GM18498 (cell line): ENCODE results near the gene MAST2.
A peak's percentile ranks its signal among the peaks of the same experiment; 100 is the strongest.
"Not testable (repeated sequence)": the region's sequence is repeated elsewhere in the genome, so short reads cannot be mapped to it uniquely, and the experiment has no call there.

Source experiments
- ATAC-seq: cut with Tn5 transposase; IDR thresholded peaks from one replicate; pipeline ENCODE4 v1.9.1; 2021; ENCODE audit warnings: mild to moderate bottlenecking, moderate library complexity; ENCODE audit not compliant: unreplicated experiment

The MAST2 gene

DNA sequence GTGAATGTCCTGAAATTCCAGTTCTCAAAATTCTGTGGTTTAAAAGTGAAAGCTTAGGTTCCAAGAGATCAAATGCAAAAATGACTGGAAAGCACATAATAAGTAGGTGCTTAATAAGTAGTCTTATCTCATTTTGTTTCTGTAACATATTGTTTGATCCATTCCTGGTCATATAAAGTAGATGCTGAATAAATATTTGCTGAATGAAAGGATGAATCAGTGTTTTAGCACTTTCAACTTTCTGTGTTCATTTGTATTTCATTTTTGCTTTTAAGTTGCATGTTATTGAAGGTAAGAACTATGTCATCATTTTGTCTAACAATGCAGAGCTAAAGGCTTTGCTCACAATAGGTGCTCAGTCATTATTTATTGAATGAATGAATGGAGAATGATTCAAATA lies 6.3 kb downstream of the MAST2 start:
- ATAC-seq = no peak

DNA sequence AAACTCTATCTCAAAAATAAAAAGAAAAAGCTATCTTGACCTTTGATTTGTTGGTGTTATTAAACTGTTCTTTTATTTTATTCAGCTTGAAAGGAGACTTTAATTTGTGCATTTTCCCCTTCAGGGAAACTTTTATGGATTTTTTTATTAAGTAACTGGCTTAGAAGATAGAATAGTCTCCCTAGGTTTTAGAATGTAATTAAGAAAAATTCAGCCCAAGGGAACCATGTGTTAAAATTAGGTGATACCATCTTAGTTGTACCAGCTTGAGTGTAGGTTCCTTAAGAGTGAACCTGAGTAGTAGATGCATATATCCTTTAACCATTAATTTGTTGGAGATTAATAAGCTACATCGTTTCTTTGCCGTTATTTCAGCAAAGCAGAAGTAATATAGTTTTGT lies 11.4 kb downstream of the MAST2 start:
- no peak for ATAC-seq

DNA sequence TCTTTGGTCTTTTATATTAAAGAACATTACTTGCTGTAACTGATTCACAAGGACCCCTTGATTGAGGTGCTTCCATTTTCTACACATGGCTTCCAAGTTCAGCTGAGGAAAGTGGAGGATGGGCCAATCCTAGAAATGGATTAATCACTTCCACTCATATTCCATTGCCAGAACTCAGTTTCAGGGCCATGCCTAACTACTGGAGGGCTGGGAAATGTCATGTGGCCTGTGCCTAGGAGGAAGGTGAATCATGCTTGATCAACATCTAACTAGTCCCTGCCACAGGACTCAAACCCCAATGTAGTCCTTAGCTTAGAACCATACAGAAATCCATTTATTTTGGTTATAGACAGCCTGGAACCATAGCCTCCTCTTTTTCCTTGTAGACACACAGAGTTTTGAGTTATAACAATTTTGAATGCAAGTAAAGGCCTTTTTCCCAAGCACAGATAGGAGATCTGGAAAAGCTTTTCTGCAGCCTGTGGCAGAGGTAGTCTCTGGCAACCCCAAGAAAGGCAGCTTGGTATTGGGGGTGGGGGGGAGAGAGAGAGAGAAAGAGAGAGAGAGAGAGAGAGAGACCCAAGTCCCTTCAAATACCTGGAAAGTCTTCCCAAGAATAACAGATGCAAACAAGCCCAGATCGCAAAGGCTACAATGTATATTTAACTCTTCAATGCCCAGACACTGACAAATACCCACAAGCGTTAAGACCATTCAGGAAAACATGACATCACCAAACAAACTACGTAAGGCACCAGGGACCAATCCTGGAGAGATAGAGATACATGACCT lies 12.5 kb downstream of the MAST2 start:
- no peak for ATAC-seq

- no peak for ATAC-seq
Measured at GRCh38 chr1:45820173-45820572, 16.8 kb downstream of the MAST2 start.

DNA sequence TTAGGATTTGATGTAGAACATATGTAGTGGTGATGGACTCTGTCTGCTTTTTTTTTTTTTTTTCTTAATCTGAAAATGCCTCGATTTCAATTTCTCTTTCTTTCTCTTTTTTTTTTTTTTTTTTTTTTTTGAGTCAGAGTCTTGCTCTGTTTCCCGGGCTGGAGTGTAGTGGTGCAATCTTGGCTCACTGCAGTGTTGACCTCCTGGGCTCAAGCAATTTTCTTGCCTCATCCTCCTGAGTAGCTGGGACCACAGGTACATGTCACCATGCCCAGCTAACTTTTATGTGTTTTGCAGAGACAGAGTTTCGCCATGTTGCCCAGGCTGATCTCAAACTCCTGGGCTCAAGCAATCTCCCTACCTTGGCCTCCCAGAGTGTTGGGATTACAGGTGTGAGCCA lies 17.4 kb downstream of the MAST2 start:
- ATAC-seq = no peak

DNA sequence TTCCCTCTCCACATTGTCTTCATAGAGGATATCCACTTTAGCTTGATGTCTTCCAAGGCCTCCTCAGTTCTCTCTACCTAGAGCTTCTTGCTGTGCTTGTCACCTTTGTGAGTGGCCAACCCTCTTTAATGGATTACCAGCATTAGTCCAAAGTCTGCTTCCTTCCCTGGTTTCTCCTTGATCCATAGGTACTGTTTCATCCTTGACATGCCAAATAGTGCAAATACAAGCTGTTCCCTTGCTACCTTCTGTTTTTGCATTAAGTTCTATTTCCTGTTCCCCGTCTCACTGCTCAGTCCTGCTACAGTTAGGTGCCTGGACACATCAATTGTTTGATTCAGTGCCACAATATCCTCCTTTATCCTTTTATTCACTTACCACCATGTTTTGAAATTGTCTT lies 19.2 kb downstream of the MAST2 start:
- no peak for ATAC-seq

DNA sequence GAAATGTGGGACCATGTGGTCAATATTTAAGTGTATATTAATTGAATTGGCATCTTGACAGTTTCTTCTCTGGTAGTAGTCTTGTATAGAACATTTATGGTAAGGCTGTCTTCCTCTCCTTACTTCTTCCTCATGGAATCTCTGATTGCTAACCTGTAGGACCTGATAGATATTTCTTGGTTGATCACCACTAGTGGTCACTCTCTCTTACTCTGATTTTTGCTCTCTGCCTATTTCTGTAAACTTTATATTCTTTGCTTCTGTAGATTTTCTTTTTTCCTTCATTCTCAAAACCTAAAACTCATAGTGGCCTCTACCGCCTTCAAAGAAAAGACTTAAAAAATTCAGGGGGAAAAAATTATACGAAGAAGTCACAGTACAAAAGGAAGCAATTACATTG lies 21.2 kb downstream of the MAST2 start:
- ATAC-seq = no peak

GRCh38 chr1:45827256-45827655 lies 23.8 kb downstream of the MAST2 start:
- no peak for ATAC-seq

GRCh38 chr1:45828841-45829240 lies 25.4 kb downstream of the MAST2 start:
- no peak for ATAC-seq

GRCh38 chr1:45833361-45833760 lies 29.9 kb downstream of the MAST2 start:
- ATAC-seq = no peak

GRCh38 chr1:45834689-45835088 lies 31.3 kb downstream of the MAST2 start:
- ATAC-seq = no peak

GRCh38 chr1:45836451-45836850 lies 33.0 kb downstream of the MAST2 start:
- ATAC-seq = no peak

DNA sequence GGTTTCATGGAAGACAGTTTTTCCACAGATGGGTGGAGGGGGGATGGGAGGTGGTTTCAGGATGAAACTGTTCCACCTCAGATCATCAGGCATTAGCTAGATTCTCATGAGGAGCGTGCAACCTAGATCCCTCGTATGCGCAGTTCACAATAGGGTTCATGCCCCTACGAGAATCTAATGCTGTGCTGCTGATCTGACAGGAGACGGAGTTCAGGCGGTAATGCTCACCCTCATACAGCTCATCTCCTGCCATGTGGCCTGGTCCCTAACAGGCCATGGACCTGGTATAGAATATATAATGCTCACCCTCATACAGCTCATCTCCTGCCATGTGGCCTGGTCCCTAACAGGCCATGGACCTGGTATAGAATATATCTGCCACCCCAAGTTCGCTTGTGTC lies 33.4 kb downstream of the MAST2 start:
- ATAC-seq = not testable (repeated sequence)

DNA sequence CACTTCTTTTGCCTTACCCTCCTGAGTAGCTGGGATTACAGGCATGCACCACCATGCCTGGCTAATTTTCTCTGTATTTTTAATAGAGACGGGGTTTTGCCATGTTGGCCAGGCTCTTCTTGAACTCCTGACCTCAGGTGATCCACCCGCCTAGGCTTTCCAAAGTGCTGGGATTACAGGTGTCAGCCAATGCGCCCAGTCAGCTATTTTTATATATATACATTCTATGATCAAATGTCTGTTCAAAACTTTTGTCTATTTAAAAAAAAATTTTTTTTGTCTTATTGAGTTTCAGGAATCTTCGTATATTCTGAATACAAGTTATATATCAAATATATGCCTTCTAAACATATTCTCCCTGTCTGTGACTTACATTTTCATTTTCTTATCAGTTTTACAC lies 34.9 kb downstream of the MAST2 start:
- not testable (repeated sequence) for ATAC-seq

DNA sequence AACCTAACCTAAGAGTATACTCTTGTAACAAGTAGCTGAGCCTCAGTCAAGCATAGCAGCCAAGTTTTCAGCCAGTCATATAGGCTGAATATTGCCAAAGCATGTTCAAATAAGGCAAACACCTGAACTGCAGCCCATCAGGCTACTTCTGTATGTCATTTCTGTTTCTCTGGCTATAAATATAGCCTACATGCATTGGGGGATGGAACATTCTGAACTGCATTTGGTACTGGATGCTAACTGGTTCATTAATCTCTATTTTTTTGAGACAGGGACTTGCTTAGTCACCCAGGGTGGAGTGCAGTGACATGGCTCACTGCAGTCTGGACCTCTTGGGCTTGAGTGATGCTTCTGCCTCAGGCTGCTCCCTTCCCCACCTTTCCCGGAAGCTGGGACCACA lies 37.3 kb downstream of the MAST2 start:
- ATAC-seq = peak; percentile 53

DNA sequence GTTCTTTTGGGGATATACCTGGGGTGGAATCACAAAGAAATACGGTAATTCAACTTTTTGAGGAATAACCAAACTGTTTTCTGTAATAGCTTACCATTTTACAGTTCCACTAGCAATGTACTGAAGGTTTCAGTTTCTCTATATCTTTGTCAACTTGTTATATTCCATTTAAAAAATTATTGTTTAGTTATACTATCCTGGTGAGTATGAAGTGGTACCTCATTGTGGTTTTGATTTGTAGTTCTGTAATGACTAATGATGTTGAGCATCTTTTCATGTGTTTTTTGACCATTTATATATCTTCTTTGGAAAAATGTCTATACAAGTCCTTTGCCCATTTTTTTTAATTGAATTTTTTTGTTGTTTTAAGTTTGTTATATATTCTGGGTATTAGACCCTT lies 39.4 kb downstream of the MAST2 start:
- no peak for ATAC-seq

- ATAC-seq = no peak
Measured at GRCh38 chr1:45843474-45843905, 40.1 kb downstream of the MAST2 start.

DNA sequence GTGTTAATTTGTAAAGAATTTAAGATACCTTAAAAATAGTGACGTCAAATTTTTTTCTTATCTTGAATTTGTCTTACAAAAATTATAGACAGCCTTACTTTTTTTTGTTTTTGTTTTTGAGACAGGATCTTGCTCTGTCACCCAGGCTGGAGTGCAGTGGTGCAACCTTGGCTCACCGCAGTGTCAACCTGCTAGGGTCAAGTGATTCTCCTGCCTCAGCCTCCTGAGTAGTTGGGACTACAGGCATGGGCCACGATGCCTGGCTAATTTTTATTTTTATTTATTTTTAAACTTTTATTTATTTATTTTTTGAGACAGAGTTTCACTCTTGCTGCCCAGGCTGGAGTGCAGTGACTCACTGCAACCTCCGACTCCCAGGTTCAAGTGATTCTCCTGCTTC lies 40.6 kb downstream of the MAST2 start:
- ATAC-seq = not testable (repeated sequence)

- ATAC-seq = no peak
Measured at GRCh38 chr1:45846931-45847330, 43.5 kb downstream of the MAST2 start.

DNA sequence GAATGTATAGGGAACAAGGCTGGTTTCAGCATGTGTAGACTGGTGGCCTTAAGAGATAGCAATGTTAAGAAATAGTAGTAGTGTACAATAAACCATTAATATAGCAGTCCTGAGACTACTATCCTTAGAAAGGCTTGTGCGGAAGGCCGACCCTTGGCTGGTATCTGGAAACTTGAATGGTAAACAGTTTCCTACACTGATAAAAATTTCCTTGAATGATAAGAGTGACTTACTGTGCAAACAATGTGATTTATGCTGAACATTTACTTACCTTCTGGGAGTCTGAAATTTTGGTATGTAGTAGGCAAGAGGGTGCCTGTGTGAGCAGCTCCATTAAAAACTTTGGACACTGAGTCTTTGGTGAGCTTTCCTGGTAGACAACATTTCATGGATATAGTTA lies 44.7 kb downstream of the MAST2 start:
- ATAC-seq = no peak

- no peak for ATAC-seq
Measured at GRCh38 chr1:45848714-45849113, 45.3 kb downstream of the MAST2 start.

DNA sequence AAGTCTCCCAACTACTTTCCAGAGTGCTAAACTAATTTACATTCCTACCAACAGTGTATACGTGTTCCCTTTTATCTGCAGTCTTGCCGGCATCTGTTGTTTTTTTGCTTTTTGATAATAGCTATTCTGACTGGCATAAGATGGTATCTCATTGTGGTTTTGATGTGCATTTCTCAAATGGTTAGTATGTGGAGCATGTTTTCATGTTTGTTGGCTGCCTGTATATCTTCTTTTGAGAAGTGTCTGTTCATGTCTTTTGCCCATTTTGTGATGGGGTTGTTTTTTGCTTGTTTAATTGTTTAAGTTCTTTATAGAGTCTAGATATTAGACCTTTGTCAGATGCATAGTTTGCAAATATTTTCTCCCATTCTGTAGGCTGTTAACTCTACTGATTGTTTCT lies 46.6 kb downstream of the MAST2 start:
- ATAC-seq = no peak

DNA sequence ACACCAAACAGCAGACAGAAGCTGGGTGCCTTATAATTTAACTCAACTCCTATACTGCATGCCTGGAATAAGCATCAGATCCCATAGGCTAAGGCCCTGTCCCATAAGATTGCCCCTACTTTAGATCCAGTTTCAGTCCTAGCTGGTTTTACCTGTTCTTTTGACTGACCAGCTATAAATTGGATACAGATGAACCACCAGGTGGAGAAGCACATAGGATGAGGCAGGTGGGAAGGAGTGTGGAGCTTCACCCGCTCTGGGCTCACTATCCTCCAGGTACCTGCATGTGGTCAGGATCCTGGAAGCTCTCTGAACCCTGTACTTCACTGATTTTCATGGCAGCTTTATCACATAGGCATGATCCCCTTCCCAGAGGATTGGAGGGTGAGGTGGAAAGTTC lies 51.3 kb downstream of the MAST2 start:
- ATAC-seq = no peak
